ENCODE data around the gene LDLRAD4.
A peak's percentile ranks its signal among the peaks of the same experiment; 100 is the strongest.

LDLRAD4 gene

GRCh38 chr18:13625843-13626543 lies 407.4 kb downstream of the LDLRAD4 start:
- DNase-seq = no peak

GRCh38 chr18:13626544-13626908 lies 408.0 kb downstream of the LDLRAD4 start:
- DNase-seq = no peak

- no peak for DNase-seq
Measured at GRCh38 chr18:13627639-13628038, 409.1 kb downstream of the LDLRAD4 start.

- no peak for DNase-seq
Measured at GRCh38 chr18:13628211-13628610, 409.7 kb downstream of the LDLRAD4 start.

DNA sequence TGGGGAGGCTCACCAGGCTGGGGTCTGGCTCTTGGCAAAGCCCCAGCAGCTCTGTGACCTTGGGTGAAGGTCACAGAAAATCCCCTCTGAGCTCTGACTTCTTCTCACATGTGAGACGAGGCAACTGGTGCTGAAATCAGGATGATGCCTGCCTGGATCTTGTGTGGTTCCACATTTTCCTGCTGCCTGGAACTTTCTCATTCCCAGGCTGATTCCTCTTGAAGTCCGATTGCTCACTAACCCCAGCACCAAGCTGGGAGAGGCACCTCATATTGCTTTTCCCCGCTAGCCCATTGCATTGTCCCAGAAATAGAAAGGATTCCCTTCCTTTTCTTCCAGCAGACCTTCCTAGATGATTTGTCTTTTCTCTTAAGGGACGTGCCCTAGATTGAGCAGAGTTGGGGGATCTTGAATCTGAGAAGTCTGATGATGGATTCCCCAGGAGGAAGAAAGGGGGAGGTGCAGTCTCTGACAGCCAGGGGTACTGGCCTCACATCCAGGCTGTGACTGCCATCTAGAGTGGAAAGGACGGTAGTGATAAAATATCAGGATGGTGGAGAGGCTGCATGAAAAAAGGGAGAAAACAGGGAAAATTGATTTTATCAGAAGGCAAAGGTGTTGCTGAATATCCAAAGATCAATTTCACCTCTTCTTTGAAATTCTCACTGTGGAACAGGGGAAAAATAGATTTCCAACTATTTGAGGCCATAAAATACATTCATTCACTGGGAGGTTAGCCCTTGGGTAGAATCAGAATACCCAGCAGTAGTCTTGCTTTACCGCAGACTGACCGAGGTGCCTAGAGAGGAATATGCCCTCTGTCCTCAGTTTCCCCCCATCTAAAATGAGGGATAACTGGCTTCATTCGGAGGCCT lies 411.5 kb downstream of the LDLRAD4 start:
- peak; percentile 59 to 66 for DNase-seq

GRCh38 chr18:13630716-13631268 lies 412.2 kb downstream of the LDLRAD4 start:
- no peak for DNase-seq

DNA sequence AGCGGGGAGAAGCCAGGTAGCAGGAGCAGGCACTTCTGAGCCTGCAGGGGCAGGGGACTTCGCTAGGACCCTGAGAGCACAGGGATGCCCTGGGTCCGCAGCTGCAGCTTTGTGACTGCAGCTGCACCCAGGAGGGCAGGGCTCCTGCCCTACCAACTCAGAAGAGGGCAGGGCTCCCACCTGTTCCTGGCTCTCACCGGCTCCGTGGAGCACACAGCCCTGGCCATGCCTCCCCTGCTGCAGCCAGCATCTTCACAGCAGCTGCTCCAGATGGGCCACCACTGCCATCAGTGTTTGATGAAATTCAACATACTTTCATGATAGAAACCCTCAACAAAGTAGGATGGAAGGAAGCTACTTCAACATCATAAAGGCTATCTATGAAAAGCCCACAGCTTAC lies 415.1 kb downstream of the LDLRAD4 start:
- DNase-seq = no peak

DNA sequence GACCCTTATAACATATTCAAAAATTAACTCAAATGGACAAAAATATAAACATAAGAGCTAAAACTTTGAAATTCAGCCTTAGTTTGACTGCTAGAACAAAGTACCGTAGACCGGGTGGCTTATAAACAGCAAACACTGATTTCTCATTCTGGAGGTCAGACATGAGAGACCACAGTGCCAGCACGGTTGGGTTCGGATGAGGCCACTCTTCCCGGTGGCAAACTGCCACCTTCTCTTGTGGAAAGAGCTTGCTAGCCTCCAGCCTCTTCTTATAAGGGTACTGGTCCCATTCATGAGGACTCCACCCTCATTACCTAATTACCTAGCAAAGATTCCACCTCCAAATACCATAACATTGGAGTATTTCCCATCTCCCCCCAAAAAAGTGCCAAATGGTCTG lies 416.5 kb downstream of the LDLRAD4 start:
- no peak for DNase-seq

- DNase-seq = no peak
Measured at GRCh38 chr18:13638719-13639595, 420.4 kb downstream of the LDLRAD4 start.

- no peak for DNase-seq
Measured at GRCh38 chr18:13640266-13640860, 421.8 kb downstream of the LDLRAD4 start.

DNA sequence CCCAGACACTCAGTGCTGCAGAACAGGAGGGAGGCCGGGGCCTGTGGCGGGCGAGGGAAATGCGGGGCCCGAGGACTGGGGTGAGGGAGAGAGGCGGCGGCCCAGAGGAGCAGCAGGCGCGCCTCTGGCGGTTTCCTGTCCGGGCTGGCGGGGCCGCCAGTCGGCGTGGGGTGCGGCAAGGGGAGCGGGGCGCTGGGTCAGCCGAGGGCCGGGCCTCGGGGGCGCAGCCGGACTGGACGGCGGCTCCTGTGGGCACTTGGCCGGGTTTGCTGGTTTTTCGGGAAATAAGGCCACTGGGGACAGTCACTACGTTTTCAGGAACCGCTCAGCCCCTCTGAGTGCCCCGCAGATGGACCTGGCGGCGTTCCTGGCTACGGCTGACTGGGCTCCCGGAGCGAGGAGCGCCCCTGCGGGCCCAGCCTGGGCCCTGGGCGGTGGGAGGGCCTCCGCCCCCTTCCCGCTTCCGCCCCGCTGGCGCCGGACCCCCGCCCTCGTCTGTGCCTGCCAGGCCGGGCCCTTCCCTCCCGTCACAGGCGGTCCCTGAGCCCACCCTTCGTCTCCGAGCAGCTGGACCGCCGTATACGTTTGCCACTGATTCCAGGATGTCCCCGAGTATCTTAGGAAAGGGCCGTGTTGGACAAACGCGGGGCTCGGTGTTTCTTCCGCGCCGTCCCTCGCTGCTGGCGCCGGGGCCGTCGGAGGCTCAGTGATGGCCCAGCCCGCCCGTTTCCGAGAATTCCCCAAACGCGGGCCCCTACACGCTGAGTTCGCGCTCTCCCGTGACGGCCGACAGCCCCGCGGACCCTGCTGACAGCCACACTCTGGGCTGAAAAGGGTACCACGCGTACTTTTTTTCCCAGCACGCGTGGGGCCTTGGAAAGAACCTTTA lies 423.2 kb downstream of the LDLRAD4 start:
- no peak for DNase-seq

- DNase-seq = no peak
Measured at GRCh38 chr18:13642440-13642827, 423.9 kb downstream of the LDLRAD4 start.

- DNase-seq = no peak
Measured at GRCh38 chr18:13643261-13643751, 424.7 kb downstream of the LDLRAD4 start.

GRCh38 chr18:13645093-13645492 lies 426.5 kb downstream of the LDLRAD4 start:
- DNase-seq = no peak

GRCh38 chr18:13646633-13647032 lies 428.1 kb downstream of the LDLRAD4 start:
- DNase-seq = no peak

DNA sequence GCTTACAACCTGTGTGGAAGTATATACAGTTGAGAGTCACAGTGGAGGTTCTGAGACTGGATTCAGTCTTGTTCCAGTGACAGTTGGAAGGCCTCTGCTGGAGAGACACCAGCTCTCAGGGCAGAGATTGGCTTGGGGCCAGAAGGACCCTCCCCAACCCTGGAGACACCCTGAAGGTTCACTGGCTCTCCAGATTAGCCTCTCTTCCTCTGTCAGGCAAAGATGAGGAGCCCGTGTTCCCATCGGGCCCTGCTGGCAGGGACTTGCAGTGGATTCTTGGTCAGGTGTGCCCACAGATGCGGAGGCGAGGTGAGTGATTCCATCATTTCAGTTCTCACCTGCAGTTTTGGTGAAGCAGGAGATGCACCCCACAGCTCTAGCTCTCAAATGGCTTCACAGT lies 429.2 kb downstream of the LDLRAD4 start:
- DNase-seq = no peak

GRCh38 chr18:13649397-13650390 lies 431.1 kb downstream of the LDLRAD4 start:
- DNase-seq = no peak

- no peak for DNase-seq
Measured at GRCh38 chr18:13653746-13654433, 435.3 kb downstream of the LDLRAD4 start.

DNA sequence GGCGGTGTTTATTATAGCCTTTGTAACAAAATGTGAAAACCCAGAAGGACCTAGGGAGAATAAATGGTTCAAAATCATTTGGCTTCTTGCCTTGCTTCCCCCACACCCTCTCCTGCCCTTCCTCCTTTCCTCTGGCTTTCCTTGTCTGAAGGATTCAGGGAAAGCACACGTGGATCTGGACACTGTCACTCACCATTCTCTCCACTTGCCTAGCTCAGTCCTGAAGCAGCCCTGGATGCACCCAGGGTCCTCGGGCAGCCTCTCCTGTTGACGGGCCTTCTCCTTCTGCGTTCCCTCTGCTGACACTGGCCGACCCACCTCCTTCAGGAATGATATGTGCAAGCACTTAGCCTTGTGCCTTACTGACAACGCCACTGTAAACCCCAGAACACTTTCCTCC lies 439.4 kb downstream of the LDLRAD4 start:
- no peak for DNase-seq

Data from CD4-positive, alpha-beta T cell treated with Interleukin-1 beta for 1 hour (primary cell).